Tibial nerve (tissue), 4 donors: ENCODE data around the gene SPATA46.

ENCODE experiments used
- EP300 ChIP-seq, 2 donors: sonication (generic); formaldehyde crosslinking; IDR thresholded peaks; one replicate each; pipeline ENCODE4 v1.6.1; 2017; ENCODE audit warnings: antibody characterized with exemption in 2 of 2, mild to moderate bottlenecking in 1 of 2
- POLR2A ChIP-seq, 2 donors: fragments of 450-650 bp; IDR thresholded peaks; one replicate each; pipeline ENCODE4 v1.6.1; 2017; ENCODE audit warnings: antibody characterized with exemption in 2 of 2, mild to moderate bottlenecking in 2 of 2, moderate library complexity in 2 of 2
- TF ChIP-seq, protein P1 (sequence below), 5 experiments: fragments of 200-600 bp in 3 of 5; fragments of 450-650 bp in 2 of 5; sonication (generic) in 3 of 5; IDR thresholded peaks; one replicate each; pipeline ENCODE4 v1.5.1; 2016 to 2019; ENCODE audit warnings: antibody characterized with exemption in 5 of 5, mild to moderate bottlenecking in 3 of 5, moderate library complexity in 2 of 5

DNA sequence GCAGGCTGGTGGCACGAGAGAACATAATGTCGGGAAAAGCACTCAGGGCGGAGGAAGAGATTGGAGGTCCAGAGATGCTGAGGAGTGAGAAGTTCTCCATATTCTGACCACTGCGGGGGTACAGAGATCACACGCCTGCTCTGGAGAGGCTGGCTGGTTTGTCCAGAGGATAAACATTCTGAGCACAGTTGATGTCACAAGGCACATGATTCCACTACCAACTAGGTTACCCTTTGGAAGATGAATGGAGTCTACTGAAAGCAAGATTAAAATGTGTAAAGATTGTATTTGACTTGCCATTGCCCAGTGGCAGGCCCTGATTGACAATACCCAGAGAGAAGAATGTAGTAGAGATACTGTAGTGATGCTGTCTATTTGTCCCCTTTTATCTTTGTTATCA lies at the start of gene SPATA46:
- TF ChIP-seq, protein P1, sequence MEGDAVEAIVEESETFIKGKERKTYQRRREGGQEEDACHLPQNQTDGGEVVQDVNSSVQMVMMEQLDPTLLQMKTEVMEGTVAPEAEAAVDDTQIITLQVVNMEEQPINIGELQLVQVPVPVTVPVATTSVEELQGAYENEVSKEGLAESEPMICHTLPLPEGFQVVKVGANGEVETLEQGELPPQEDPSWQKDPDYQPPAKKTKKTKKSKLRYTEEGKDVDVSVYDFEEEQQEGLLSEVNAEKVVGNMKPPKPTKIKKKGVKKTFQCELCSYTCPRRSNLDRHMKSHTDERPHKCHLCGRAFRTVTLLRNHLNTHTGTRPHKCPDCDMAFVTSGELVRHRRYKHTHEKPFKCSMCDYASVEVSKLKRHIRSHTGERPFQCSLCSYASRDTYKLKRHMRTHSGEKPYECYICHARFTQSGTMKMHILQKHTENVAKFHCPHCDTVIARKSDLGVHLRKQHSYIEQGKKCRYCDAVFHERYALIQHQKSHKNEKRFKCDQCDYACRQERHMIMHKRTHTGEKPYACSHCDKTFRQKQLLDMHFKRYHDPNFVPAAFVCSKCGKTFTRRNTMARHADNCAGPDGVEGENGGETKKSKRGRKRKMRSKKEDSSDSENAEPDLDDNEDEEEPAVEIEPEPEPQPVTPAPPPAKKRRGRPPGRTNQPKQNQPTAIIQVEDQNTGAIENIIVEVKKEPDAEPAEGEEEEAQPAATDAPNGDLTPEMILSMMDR (IDR thresholded peaks at IDR 0.05), result no peak
- TF ChIP-seq POLR2A (IDR thresholded peaks at IDR 0.05) (no peak), EP300 (IDR thresholded peaks at IDR 0.05) (no peak)
